ENCODE results near the gene NELFCD. TPM values are rescaled to one million over a fixed set of nuclear protein-coding genes. Genes with fewer than 3 reads are reported as not detected.

NELFCD gene
- total and polyA plus RNA-seq, 9 of the 15 experiments (the other 6 are each of a cell fraction or from before 2014, with no cell fraction given) = 11.7 to 163 (median 96.5) TPM

DNA sequence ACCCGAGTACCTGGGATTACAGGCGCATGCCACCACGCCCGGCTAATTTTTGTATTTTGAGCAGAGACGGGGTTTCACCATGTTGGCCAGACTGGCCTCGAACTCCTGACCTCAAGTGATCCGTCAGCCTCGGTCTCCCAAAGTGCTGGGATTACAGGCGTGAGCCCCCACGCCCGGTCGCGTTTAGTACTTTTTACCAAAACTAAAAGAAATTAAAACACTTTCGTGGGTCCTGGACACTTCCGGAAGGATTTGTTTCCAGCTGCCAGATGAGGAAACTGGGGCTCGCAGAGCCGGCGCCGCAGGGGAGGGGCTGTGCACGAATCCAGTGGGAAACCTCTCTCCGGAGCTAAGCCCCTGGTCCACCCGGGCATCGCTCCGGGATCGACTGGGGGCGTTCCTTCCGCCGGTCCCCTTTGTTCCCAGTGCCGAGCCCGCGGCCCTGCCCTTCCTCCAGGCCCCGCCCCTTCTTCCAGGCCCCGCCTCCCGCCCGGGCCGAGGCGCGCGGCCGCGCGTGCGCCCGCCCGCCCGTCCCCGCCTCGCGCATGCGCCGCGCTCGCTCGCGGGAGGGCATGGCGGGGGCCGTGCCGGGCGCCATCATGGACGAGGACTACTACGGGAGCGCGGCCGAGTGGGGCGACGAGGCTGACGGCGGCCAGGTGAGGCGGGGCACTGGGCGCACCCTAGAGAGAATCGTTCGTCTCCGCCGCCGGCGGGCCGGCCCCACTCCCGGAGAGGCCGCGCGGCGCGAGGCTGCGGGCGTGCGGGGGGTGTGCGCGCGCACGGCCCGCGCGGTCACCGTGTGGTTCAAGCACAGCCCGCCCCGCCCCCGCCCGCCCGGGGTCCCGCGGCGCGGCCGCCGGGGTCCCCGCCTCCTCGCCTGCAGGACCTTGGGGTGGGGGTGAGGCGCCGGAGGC, at the start of gene NELFCD (continued):
- no peak for TF ChIP-seq REST (IDR thresholded peaks at IDR 0.05; ENCODE audit: borderline replicate concordance)
- 0 out of 2 replicates have a peak, but pooled peaks have one; percentile 60 for TF ChIP-seq REST (CRISPR knock-in tag; IDR thresholded peaks at IDR 0.05; ENCODE audit: low read depth)
- TF ChIP-seq BCOR (IDR thresholded peaks at IDR 0.05) = peak; percentile 65; the same call in 1 of the 2 replicates
- TF ChIP-seq HEY1 (CRISPR knock-in tag; IDR thresholded peaks at IDR 0.05; ENCODE audit: borderline replicate concordance) = no peak
- peak; percentile 77 for TF ChIP-seq ZNF740 (CRISPR knock-in tag; IDR thresholded peaks at IDR 0.05)
- TF ChIP-seq ZNF740 (tag; IDR thresholded peaks at IDR 0.05) = peak in 1 of 2 experiments; percentile 70; a peak in 1 of 4 replicates
- TF ChIP-seq FOXM1 (IDR thresholded peaks at IDR 0.05; ENCODE audit: low read depth) = no peak
- no peak for TF ChIP-seq FOXM1 (CRISPR knock-in tag; IDR thresholded peaks at IDR 0.05; ENCODE audit: low read depth)
- peak; percentile 77 for TF ChIP-seq POLR2A (conservative IDR thresholded peaks at IDR 0.05)
- no peak for TF ChIP-seq TAF7 (tag; IDR thresholded peaks at IDR 0.05)
- TF ChIP-seq, protein P1, sequence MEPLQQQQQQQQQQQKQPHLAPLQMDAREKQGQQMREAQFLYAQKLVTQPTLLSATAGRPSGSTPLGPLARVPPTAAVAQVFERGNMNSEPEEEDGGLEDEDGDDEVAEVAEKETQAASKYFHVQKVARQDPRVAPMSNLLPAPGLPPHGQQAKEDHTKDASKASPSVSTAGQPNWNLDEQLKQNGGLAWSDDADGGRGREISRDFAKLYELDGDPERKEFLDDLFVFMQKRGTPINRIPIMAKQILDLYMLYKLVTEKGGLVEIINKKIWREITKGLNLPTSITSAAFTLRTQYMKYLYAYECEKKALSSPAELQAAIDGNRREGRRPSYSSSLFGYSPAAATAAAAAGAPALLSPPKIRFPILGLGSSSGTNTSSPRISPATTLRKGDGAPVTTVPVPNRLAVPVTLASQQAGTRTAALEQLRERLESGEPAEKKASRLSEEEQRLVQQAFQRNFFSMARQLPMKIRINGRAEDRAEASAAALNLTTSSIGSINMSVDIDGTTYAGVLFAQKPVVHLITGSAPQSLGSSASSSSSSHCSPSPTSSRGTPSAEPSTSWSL (CRISPR knock-in tag; IDR thresholded peaks at IDR 0.05; ENCODE audit: borderline replicate concordance) = 0 out of 2 replicates have a peak, but pooled peaks have one; percentile 10
- peak; percentile 22 for TF ChIP-seq CCNT2 (IDR thresholded peaks at IDR 0.05; ENCODE audit: borderline replicate concordance, extremely low read depth, insufficient read length, low read depth, low read length)
- TF ChIP-seq ZBTB8A (IDR thresholded peaks at IDR 0.05; ENCODE audit: partially characterized antibody) = no peak
- TF ChIP-seq GABPA (tag; conservative IDR thresholded peaks at IDR 0.05; ENCODE audit: low read depth) = peak; percentile 71
